ENCODE results near the gene CIPC. TPM values are rescaled to one million over a fixed set of nuclear protein-coding genes. Genes with fewer than 3 reads are reported as not detected.

CIPC gene
- total and polyA plus RNA-seq, 2 donors (not counting 1 experiment from before 2014, with no cell fraction given) = 13.3 to 47.0 TPM

DNA sequence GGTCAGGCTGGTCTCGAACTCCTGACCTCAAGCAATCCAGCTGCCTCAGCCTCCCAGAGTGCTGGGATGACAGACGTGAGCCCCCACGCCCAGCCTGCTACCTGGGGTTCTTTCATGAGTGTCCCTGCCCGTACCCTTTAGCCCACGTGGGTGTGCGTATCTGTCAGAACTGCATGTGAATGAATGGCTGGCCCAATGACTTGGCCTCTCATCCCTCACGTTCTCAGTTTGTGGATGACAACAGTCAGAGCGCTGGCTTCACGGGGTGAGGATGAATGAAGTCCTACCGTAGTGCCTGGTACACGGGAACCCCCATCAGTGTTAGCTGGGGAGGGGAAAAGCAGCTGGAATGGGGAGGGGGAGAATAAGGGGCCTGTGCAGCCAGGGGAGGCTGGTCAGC, 59.7 kb downstream of the CIPC start:
- intact Hi-C loops (cut with micrococcal nuclease) = no loop called here
- ChIA-PET POLR2A (no interaction called here), CTCF (no interaction called here)
- Mint-ChIP-seq H3K27me3 (peaks cover 60% of the 10 kb centered on the region), H3K27ac (no peak overlapping the region), H3K4me1 (no peaks in the 10 kb centered on the region), H3K4me3 (no peak overlapping the region), H3K9me3 (ENCODE audit: insufficient read depth) (no peaks in the 10 kb centered on the region)
- no peaks in the 10 kb centered on the region for H4K20me1 ChIP-seq (ENCODE audit: control insufficient read depth, insufficient read depth, low read length, poor library complexity, severe bottlenecking)
- no peak overlapping the region for H3K27ac ChIP-seq (ENCODE audit: low read length in 2 of 2)
- DNase-seq = no peak
- H3K9me3 ChIP-seq (ENCODE audit: control extremely low read depth in 1 of 3, control insufficient read depth in 2 of 3, insufficient read depth in 1 of 3, low read length in 2 of 3) = peaks cover 0 to 3% (median 0%) of the 10 kb centered on the region in 3 donors
- H2AFZ ChIP-seq (ENCODE audit: insufficient read depth, low read depth, low read length, poor library complexity, severe bottlenecking) = no peak overlapping the region
- no peak overlapping the region for H3K9ac ChIP-seq (ENCODE audit: low read length)
- no peaks in the 10 kb centered on the region for H3K79me2 ChIP-seq (ENCODE audit: control insufficient read depth, insufficient read depth, low read length)
- no peak overlapping the region for H3K4me3 ChIP-seq (ENCODE audit: control extremely low read depth in 1 of 5, extremely low read depth in 1 of 5, insufficient read depth in 1 of 5, low read depth in 2 of 5, low read length in 4 of 5)
- no peaks in the 10 kb centered on the region for H3K4me1 ChIP-seq (ENCODE audit: control insufficient read depth in 2 of 2, insufficient read depth in 2 of 2, low read length in 2 of 2)
- TF ChIP-seq EZH2 (IDR thresholded peaks at IDR 0.05; ENCODE audit: borderline replicate concordance, insufficient read depth, low read depth, low read length, poor library complexity, severe bottlenecking) = no peak
- TF ChIP-seq, protein P1, sequence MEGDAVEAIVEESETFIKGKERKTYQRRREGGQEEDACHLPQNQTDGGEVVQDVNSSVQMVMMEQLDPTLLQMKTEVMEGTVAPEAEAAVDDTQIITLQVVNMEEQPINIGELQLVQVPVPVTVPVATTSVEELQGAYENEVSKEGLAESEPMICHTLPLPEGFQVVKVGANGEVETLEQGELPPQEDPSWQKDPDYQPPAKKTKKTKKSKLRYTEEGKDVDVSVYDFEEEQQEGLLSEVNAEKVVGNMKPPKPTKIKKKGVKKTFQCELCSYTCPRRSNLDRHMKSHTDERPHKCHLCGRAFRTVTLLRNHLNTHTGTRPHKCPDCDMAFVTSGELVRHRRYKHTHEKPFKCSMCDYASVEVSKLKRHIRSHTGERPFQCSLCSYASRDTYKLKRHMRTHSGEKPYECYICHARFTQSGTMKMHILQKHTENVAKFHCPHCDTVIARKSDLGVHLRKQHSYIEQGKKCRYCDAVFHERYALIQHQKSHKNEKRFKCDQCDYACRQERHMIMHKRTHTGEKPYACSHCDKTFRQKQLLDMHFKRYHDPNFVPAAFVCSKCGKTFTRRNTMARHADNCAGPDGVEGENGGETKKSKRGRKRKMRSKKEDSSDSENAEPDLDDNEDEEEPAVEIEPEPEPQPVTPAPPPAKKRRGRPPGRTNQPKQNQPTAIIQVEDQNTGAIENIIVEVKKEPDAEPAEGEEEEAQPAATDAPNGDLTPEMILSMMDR (IDR thresholded peaks at IDR 0.05) = no peak
- no peak overlapping the region for H3K4me2 ChIP-seq (replicated peaks; ENCODE audit: low read depth, low read length, poor library complexity, severe bottlenecking)
- H3K27me3 ChIP-seq (replicated peaks in 1 of 4; ENCODE audit: control extremely low read depth in 1 of 4, control insufficient read depth in 3 of 4, insufficient read depth in 4 of 4, low read length in 3 of 4) = peaks cover 0 to 35% (median 3%) of the 10 kb centered on the region in 4 experiments
- no peak for ATAC-seq (ENCODE audit: low read depth)
- H3K36me3 ChIP-seq (replicated peaks in 1 of 2; ENCODE audit: control extremely low read depth in 1 of 2, control insufficient read depth in 1 of 2, extremely low read depth in 1 of 2, insufficient read depth in 2 of 2, low read length in 1 of 2) = no peaks in the 10 kb centered on the region
- 59% methylated on average over 11 of the region's 11 CpGs for WGBS (ENCODE audit: insufficient coverage)

GRCh38 chr14:77158175-77158881, 60.3 kb downstream of the CIPC start:
- POLR2A ChIA-PET = no interaction called here
- H3K27me3 ChIP-seq (replicated peaks in 1 of 4; ENCODE audit: control extremely low read depth in 1 of 4, control insufficient read depth in 3 of 4, insufficient read depth in 4 of 4, low read length in 3 of 4) = peaks cover 0 to 33% (median 5%) of the 10 kb centered on the region in 4 experiments
- no peak for ATAC-seq (ENCODE audit: low read depth)
- no peak overlapping the region for H3K27ac ChIP-seq (ENCODE audit: low read length in 2 of 2)
- TF ChIP-seq, protein P1 (IDR thresholded peaks at IDR 0.05) = no peak
- TF ChIP-seq EZH2 (IDR thresholded peaks at IDR 0.05; ENCODE audit: borderline replicate concordance, insufficient read depth, low read depth, low read length, poor library complexity, severe bottlenecking) = no peak
- no peaks in the 10 kb centered on the region for H3K36me3 ChIP-seq (replicated peaks in 1 of 2; ENCODE audit: control extremely low read depth in 1 of 2, control insufficient read depth in 1 of 2, extremely low read depth in 1 of 2, insufficient read depth in 2 of 2, low read length in 1 of 2)
- 25% methylated on average over 11 of the region's 18 CpGs for WGBS (ENCODE audit: insufficient coverage)
- H3K9me3 Mint-ChIP-seq (ENCODE audit: insufficient read depth) = no peaks in the 10 kb centered on the region
- DNase-seq = no peak
- H4K20me1 ChIP-seq (ENCODE audit: control insufficient read depth, insufficient read depth, low read length, poor library complexity, severe bottlenecking) = no peaks in the 10 kb centered on the region
- no peak overlapping the region for H3K27ac Mint-ChIP-seq
- H3K4me3 ChIP-seq (ENCODE audit: control extremely low read depth in 1 of 5, extremely low read depth in 1 of 5, insufficient read depth in 1 of 5, low read depth in 2 of 5, low read length in 4 of 5) = no peak overlapping the region
- H3K9me3 ChIP-seq (ENCODE audit: control extremely low read depth in 1 of 3, control insufficient read depth in 2 of 3, insufficient read depth in 1 of 3, low read length in 2 of 3) = peaks cover 0 to 3% (median 0%) of the 10 kb centered on the region in 3 donors
- no peak overlapping the region for H2AFZ ChIP-seq (ENCODE audit: insufficient read depth, low read depth, low read length, poor library complexity, severe bottlenecking)
- H3K4me2 ChIP-seq (replicated peaks; ENCODE audit: low read depth, low read length, poor library complexity, severe bottlenecking) = no peak overlapping the region
- peaks cover 58% of the 10 kb centered on the region for H3K27me3 Mint-ChIP-seq
- no peaks in the 10 kb centered on the region for H3K79me2 ChIP-seq (ENCODE audit: control insufficient read depth, insufficient read depth, low read length)
- CTCF ChIA-PET = no interaction called here
- no peak overlapping the region for H3K4me3 Mint-ChIP-seq
- H3K4me1 ChIP-seq (ENCODE audit: control insufficient read depth in 2 of 2, insufficient read depth in 2 of 2, low read length in 2 of 2) = no peaks in the 10 kb centered on the region
- intact Hi-C loops (cut with micrococcal nuclease) = no loop called here
- H3K4me1 Mint-ChIP-seq = no peaks in the 10 kb centered on the region
- no peak overlapping the region for H3K9ac ChIP-seq (ENCODE audit: low read length)

All from B cell (primary cell).